Measurements from ENCODE around the gene GHDC. TPM values are rescaled to one million over a fixed set of nuclear protein-coding genes. Genes with fewer than 3 reads are reported as not detected.

Gene GHDC
- total and polyA plus RNA-seq, 2 of the 13 experiments (the other 11 are each of a cell fraction or from before 2014, with no cell fraction given) = 15.4 to 22.5 TPM

DNA sequence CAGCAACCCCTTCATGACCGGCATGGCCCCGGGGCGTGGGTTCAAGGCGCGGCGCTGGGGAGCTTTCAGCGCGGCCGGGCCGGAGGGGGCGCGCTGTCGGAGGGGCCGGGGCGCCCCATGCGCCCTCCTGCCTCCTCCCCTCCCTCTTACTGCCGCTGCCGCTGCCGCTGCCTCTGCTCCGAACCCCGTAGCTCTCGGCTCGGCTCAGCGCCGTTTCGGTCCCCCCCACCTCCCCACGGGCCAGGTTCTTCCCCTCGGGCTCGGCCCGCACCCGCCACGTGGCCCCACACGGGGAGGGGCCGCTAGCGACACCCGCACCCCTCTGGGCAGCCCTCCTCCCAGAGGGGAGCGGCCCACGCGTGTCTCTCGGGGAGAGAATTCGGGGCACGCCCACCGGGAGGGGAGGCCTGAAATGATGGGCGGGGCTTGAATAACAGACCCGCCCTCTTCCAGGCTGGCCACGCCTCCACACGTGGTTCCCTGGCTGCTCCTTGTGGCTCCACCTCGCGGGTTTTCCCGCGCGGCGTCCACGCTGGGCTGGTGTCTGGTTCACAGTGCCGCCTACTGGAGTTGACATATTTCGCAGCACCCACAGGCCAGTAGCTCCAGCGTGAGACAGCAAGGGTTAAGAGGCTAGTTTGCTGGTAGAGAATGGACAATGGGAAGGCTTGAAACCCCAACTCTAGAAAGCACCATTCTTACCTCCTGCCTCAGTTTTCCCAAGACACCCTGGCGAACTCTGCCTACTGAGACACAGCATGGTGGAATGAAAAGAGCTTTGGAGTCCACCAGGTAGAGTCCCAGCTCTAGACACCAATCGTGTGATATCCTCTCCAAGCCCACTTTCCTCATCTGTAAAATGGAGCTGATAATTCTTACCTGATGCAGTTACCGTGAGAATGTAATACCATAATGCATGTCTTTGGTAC, 13.1 kb downstream of the GHDC start, which contains the start of gene KCNH4 (continued):
- TF ChIP-seq E2F1 (CRISPR knock-in tag; IDR thresholded peaks at IDR 0.05) (peak; percentile 53; the same call in 1 of the 2 replicates), ZNF431 (CRISPR knock-in tag; IDR thresholded peaks at IDR 0.05; ENCODE audit: borderline replicate concordance, low read depth) (no peak), ZNF768 (CRISPR knock-in tag; IDR thresholded peaks at IDR 0.05) (peak; percentile 17; the same call in 1 of the 2 replicates), REST (IDR thresholded peaks at IDR 0.05; ENCODE audit: borderline replicate concordance in 1 of 2, low read depth in 1 of 2, low read length in 2 of 2) (peak in 1 of 2 experiments; percentile 40; a peak in 2 of 4 replicates), BRD4 (CRISPR knock-in tag; IDR thresholded peaks at IDR 0.05) (no peak), KLF16 (CRISPR knock-in tag; IDR thresholded peaks at IDR 0.05) (no peak), ZSCAN30 (CRISPR knock-in tag; IDR thresholded peaks at IDR 0.05) (no peak), ZNF329 (CRISPR knock-in tag; IDR thresholded peaks at IDR 0.05; ENCODE audit: low read depth) (no peak), ZFP91 (CRISPR knock-in tag; IDR thresholded peaks at IDR 0.05; ENCODE audit: borderline replicate concordance) (peak; percentile 53; the same call in 1 of the 2 replicates), AKNA (CRISPR knock-in tag; IDR thresholded peaks at IDR 0.05; ENCODE audit: borderline replicate concordance) (no peak), ZNF772 (CRISPR knock-in tag; IDR thresholded peaks at IDR 0.05) (0 out of 2 replicates have a peak, but pooled peaks have one; percentile 43), ZNF33B (CRISPR knock-in tag; IDR thresholded peaks at IDR 0.05) (0 out of 2 replicates have a peak, but pooled peaks have one; percentile 46), BATF2 (CRISPR knock-in tag; IDR thresholded peaks at IDR 0.05) (no peak; the same call in 1 of the 2 replicates)
